ENCODE results near the gene MEGF11. TPM values are rescaled to one million over a fixed set of nuclear protein-coding genes. Genes with fewer than 3 reads are reported as not detected.

The MEGF11 gene
- polyA plus RNA-seq, 1 of the 3 experiments (the other 2 are of a cell fraction) = not detected

DNA sequence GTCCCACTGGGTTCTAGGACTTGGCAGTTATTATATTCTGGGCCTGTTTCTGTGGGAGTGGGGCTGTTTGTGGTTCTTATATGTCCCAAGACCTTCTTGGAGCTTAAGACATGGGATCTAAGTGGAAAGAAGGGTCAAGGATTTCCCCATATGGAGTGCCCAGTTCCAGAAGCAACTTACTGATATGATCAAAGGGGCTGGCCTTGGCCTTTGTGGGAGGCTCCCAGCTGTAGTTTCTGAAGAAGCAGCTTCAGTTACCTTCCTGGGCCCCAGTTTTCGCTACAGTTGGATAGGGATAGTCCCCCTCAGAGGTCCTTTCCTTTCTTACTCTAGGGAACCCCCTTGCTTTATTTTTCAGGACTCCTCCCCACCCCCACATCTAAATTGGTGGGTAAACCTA, 328.2 kb downstream of the MEGF11 start:
- H2AFZ ChIP-seq (ENCODE audit: low read depth) = no peak overlapping the region
- H3K4me3 ChIP-seq (ENCODE audit: low read depth in 2 of 2, low read length in 1 of 2) = no peak overlapping the region
- H3K9me3 ChIP-seq = no peaks in the 10 kb centered on the region
- no peaks in the 10 kb centered on the region for H3F3A ChIP-seq (replicated peaks; ENCODE audit: insufficient read depth)
- 100% methylated on average over 1 of the region's 1 CpG for WGBS (ENCODE audit: low lambda C conversion rate)
- H3K9ac ChIP-seq = no peak overlapping the region
- no peak for TF ChIP-seq TCF12 (IDR thresholded peaks at IDR 0.05)
- no peak for TF ChIP-seq MXI1 (IDR thresholded peaks at IDR 0.05; ENCODE audit: low read depth, low read length)
- TF ChIP-seq, protein P1, sequence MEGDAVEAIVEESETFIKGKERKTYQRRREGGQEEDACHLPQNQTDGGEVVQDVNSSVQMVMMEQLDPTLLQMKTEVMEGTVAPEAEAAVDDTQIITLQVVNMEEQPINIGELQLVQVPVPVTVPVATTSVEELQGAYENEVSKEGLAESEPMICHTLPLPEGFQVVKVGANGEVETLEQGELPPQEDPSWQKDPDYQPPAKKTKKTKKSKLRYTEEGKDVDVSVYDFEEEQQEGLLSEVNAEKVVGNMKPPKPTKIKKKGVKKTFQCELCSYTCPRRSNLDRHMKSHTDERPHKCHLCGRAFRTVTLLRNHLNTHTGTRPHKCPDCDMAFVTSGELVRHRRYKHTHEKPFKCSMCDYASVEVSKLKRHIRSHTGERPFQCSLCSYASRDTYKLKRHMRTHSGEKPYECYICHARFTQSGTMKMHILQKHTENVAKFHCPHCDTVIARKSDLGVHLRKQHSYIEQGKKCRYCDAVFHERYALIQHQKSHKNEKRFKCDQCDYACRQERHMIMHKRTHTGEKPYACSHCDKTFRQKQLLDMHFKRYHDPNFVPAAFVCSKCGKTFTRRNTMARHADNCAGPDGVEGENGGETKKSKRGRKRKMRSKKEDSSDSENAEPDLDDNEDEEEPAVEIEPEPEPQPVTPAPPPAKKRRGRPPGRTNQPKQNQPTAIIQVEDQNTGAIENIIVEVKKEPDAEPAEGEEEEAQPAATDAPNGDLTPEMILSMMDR (IDR thresholded peaks at IDR 0.05) = no peak
- TF ChIP-seq JUND (IDR thresholded peaks at IDR 0.05) = no peak
- TF ChIP-seq TAF1 (IDR thresholded peaks at IDR 0.05; ENCODE audit: borderline replicate concordance, low read depth, low read length) = no peak
- TF ChIP-seq FOSL2 (IDR thresholded peaks at IDR 0.05; ENCODE audit: borderline replicate concordance, low read depth) = no peak
- TF ChIP-seq, protein P2, sequence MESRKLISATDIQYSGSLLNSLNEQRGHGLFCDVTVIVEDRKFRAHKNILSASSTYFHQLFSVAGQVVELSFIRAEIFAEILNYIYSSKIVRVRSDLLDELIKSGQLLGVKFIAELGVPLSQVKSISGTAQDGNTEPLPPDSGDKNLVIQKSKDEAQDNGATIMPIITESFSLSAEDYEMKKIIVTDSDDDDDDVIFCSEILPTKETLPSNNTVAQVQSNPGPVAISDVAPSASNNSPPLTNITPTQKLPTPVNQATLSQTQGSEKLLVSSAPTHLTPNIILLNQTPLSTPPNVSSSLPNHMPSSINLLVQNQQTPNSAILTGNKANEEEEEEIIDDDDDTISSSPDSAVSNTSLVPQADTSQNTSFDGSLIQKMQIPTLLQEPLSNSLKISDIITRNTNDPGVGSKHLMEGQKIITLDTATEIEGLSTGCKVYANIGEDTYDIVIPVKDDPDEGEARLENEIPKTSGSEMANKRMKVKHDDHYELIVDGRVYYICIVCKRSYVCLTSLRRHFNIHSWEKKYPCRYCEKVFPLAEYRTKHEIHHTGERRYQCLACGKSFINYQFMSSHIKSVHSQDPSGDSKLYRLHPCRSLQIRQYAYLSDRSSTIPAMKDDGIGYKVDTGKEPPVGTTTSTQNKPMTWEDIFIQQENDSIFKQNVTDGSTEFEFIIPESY (IDR thresholded peaks at IDR 0.05; ENCODE audit: borderline replicate concordance, low read depth) = no peak
- TF ChIP-seq NFIC (IDR thresholded peaks at IDR 0.05; ENCODE audit: borderline replicate concordance) = no peak
- no peak for TF ChIP-seq RFX5 (IDR thresholded peaks at IDR 0.05; ENCODE audit: low read length)
- no peak for TF ChIP-seq FOXM1 (IDR thresholded peaks at IDR 0.05; ENCODE audit: low read depth)
- TF ChIP-seq EZH2phosphoT487 (IDR thresholded peaks at IDR 0.05; ENCODE audit: borderline replicate concordance, low read depth) = no peak
- no peak for TF ChIP-seq NRF1 (IDR thresholded peaks at IDR 0.05; ENCODE audit: low read depth, low read length)
- TF ChIP-seq TEAD4 (IDR thresholded peaks at IDR 0.05; ENCODE audit: borderline replicate concordance, insufficient read depth) = no peak
- TF ChIP-seq GATA2 (CRISPR knock-in tag; IDR thresholded peaks at IDR 0.05) = no peak
- no peak for TF ChIP-seq MEF2A (IDR thresholded peaks at IDR 0.05; ENCODE audit: borderline replicate concordance, low read depth)
- no peak for TF ChIP-seq EP300 (IDR thresholded peaks at IDR 0.05; ENCODE audit: borderline replicate concordance in 1 of 2, low read depth in 1 of 2, low read length in 1 of 2)
- TF ChIP-seq, protein P3, sequence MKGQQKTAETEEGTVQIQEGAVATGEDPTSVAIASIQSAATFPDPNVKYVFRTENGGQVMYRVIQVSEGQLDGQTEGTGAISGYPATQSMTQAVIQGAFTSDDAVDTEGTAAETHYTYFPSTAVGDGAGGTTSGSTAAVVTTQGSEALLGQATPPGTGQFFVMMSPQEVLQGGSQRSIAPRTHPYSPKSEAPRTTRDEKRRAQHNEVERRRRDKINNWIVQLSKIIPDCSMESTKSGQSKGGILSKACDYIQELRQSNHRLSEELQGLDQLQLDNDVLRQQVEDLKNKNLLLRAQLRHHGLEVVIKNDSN (IDR thresholded peaks at IDR 0.05; ENCODE audit: borderline replicate concordance, low read depth) = no peak
- no peak for TF ChIP-seq POLR2AphosphoS5 (IDR thresholded peaks at IDR 0.05; ENCODE audit: low read depth, low read length)
- TF ChIP-seq RCOR1 (IDR thresholded peaks at IDR 0.05; ENCODE audit: low read length) = no peak
- H3K4me1 ChIP-seq (ENCODE audit: control insufficient read depth in 1 of 2, insufficient read depth in 2 of 2, low read depth in 1 of 2, low read length in 1 of 2) = peaks cover 0 to 13% of the 10 kb centered on the region in 2 experiments; a peak in 1 of 4 replicates
- no peaks in the 10 kb centered on the region for H3K9me2 ChIP-seq
- no peaks in the 10 kb centered on the region for H3K27me3 ChIP-seq (ENCODE audit: insufficient read depth)
- H3K79me2 ChIP-seq (ENCODE audit: insufficient read depth) = no peaks in the 10 kb centered on the region
- H3K36me3 ChIP-seq (replicated peaks in 1 of 2; ENCODE audit: control insufficient read depth in 1 of 2, insufficient read depth in 2 of 2, low read length in 1 of 2) = no peaks in the 10 kb centered on the region
- H4K20me1 ChIP-seq (ENCODE audit: insufficient read depth) = no peaks in the 10 kb centered on the region
- H3K27ac ChIP-seq (ENCODE audit: low read depth in 2 of 2, low read length in 1 of 2) = no peak overlapping the region
- ChIA-PET POLR2A (no interaction called here), CTCF (interaction anchor here (0.5 to 4.1 kb wide), 6 partner anchors 8 to 363 kb away, joined by 3 to 23 read pairs (median 4); no protein-coding TSS in a partner anchor)
- no peak overlapping the region for H3K4me2 ChIP-seq
- no peak for DNase-seq
